Epithelial cell of esophagus (primary cell): ENCODE measurements around the gene ISCU.

Experiments used
- DNase-seq: peaks from one replicate; pipeline ENCODE4 v3.0.0; 2010; ENCODE audit warnings: low read depth
- H3K4me3 ChIP-seq: 2 replicates; pipeline ENCODE4 v1.5.1; 2011; ENCODE audit warnings: mild to moderate bottlenecking, low read length, control low read depth
- CTCF ChIP-seq: IDR thresholded peaks from 2 replicates; pipeline ENCODE4 v1.5.1; 2011; ENCODE audit warnings: low read depth, mild to moderate bottlenecking, low read length, control low read depth, inconsistent platforms; ENCODE audit not compliant: insufficient read depth; ENCODE audit errors: missing control alignments

The ISCU gene

GRCh38 chr12:108576660-108577234 is 14.4 kb downstream of the ISCU start:
- no peak for DNase-seq
- H3K4me3 ChIP-seq: no peak overlapping the region
- no peak for TF ChIP-seq CTCF

DNA sequence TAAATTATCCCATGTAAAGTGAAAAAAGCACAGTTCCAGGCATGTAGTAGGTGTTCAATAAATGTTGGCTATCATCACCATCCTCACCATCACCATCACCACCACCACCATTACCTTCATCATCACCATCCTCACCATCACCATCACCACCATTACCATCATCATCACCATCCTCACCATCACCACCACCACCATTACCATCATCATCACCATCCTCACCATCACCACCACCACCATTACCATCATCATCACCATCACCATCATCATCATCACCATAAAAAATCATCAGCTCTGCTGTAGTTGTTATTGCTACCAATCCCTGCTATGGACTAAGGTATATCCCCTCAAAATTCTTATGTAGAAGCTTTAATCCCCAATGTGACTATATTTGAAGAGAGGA is 15.1 kb downstream of the ISCU start:
- no peak for DNase-seq
- H3K4me3 ChIP-seq: no peak overlapping the region
- TF ChIP-seq CTCF: no peak

DNA sequence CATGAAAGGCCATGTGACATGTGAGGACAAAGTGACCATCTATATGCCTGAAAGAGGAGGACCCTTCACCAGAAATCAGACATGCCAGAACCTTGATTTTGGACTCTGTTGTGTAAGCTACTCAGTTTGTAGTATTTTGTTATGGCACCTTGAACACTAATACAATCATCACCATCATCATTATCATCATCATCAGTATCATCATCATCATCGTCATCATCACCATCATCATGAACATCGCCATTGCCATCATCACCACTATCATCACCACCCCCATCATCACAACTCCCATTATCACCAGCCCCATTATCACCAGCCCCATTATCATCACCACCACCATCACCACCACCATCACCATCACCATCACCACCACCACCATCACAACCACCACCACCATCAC is 15.9 kb downstream of the ISCU start:
- no peak for DNase-seq
- no peak for TF ChIP-seq CTCF
- no peak overlapping the region for H3K4me3 ChIP-seq

DNA sequence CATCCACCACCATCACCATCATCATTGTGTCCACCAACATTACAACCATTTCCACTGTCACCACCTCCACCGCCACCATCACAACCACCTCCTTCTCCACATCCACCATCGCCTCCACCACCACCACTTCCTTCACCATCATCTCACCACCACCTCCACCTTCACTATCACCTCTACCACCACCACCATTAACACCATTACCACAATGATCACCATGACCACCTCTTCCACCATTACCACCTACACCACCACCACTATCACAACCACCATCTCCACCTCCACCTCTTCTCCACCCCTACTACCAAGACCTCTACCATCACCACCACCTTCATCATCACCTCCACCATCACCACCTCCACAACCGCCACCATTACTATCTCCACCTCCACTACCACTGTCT is 16.4 kb downstream of the ISCU start:
- no peak overlapping the region for H3K4me3 ChIP-seq
- no peak for TF ChIP-seq CTCF
- DNase-seq: no peak

- no peak overlapping the region for H3K4me3 ChIP-seq
- TF ChIP-seq CTCF: no peak
- DNase-seq: no peak
Observed at GRCh38 chr12:108580531-108580930, 18.1 kb downstream of the ISCU start.

- no peak overlapping the region for H3K4me3 ChIP-seq
- TF ChIP-seq CTCF: no peak
- no peak for DNase-seq
Observed at GRCh38 chr12:108581311-108582227, 19.2 kb downstream of the ISCU start.
